Gastrocnemius medialis (tissue), 4 donors: ENCODE data around the gene CCM2.

Source experiments
- CTCF ChIP-seq, 5 experiments: fragments of 450-650 bp in 3 of 5; fragments of 200-600 bp in 2 of 5; sonication (generic) in 2 of 5; IDR thresholded peaks in 4 of 5; conservative IDR thresholded peaks in 1 of 5; 1 replicate in 4 of 5; 2 replicates in 1 of 5; pipeline ENCODE4 v1.5.1; 2016 to 2019; ENCODE audit warnings: antibody characterized with exemption in 5 of 5, mild to moderate bottlenecking in 3 of 5, moderate library complexity in 3 of 5
- POLR2A ChIP-seq, 2 donors: fragments of 450-650 bp; IDR thresholded peaks; one replicate each; pipeline ENCODE4 v1.6.1; 2017; ENCODE audit warnings: antibody characterized with exemption in 2 of 2, mild to moderate bottlenecking in 2 of 2, moderate library complexity in 2 of 2

- TF ChIP-seq CTCF (IDR thresholded peaks at IDR 0.05 in 4 of 5, conservative IDR thresholded peaks at IDR 0.05 in 1 of 5), result no peak
- TF ChIP-seq POLR2A (IDR thresholded peaks at IDR 0.05), result no peak
These were observed 4.2 kb upstream of the CCM2 start for GRCh38 chr7:44995555-44996493.
